Muscle of leg (tissue), 11 donors: Measurements from ENCODE around the gene DEPDC1. TPM values are rescaled to one million over a fixed set of nuclear protein-coding genes. Genes with fewer than 3 reads are reported as not detected.

ENCODE experiments used
- DNase-seq: peaks from one replicate; pipeline ENCODE4 v3.0.0; 2013
- H3K27ac ChIP-seq: one replicate; pipeline ENCODE4 v1.5.1; 2013; ENCODE audit warnings: mild to moderate bottlenecking, low read length, control low read depth
- H3K27me3 ChIP-seq: one replicate; pipeline ENCODE4 v1.6.1; 2013; ENCODE audit warnings: low read length; ENCODE audit not compliant: control insufficient read depth, insufficient read depth
- H3K36me3 ChIP-seq: one replicate; pipeline ENCODE4 v1.6.1; 2013; ENCODE audit warnings: low read length; ENCODE audit not compliant: control insufficient read depth, insufficient read depth
- H3K4me1 ChIP-seq: one replicate; pipeline ENCODE4 v1.6.1; 2013; ENCODE audit warnings: low read length; ENCODE audit not compliant: control insufficient read depth, insufficient read depth
- H3K4me3 ChIP-seq: one replicate; pipeline ENCODE4 v1.5.1; 2013; ENCODE audit warnings: low read length, control low read depth
- H3K9me3 ChIP-seq: replicated peaks from 2 replicates; pipeline ENCODE4 v1.6.1; 2013; ENCODE audit warnings: low read depth, low read length; ENCODE audit not compliant: control insufficient read depth
- WGBS: methylation state at CpG from one replicate; pipeline ENCODE4 v1.1.5; 2013; ENCODE audit warnings: missing lambda C conversion rate; ENCODE audit not compliant: insufficient coverage; 5-methylcytosine and 5-hydroxymethylcytosine counted together
- polyA plus RNA-seq, 8 donors: library from polyadenylated mRNA; unstranded; fragments of 120-200 nt; gene quantifications; one replicate each; pipeline versions ENCODE4 v1.2.1 to v1.2.3, GENCODE V29; 2013; ENCODE audit warnings: inconsistent platforms in 1 of 8, low replicate concordance in 1 of 8; ENCODE audit not compliant: insufficient read length in 8 of 8, insufficient read depth in 1 of 8
- total RNA-seq: library from RNA; stranded (reverse); fragments of 120-200 nt; gene quantifications from one replicate; pipeline ENCODE4 v1.2.4, GENCODE V29; 2013

Gene DEPDC1
- total and polyA plus RNA-seq, 9 donors = 5.9 to 14.4 (median 9.2) TPM

GRCh38 chr1:68429233-68429808 lies 67.6 kb downstream of the DEPDC1 start:
- no peak for DNase-seq
- no peaks in the 10 kb centered on the region for H3K27me3 ChIP-seq
- no peaks in the 10 kb centered on the region for H3K9me3 ChIP-seq
- H3K27ac ChIP-seq = no peak overlapping the region
- WGBS = 100% methylated on average over 1 of the region's 4 CpGs
- H3K36me3 ChIP-seq = no peaks in the 10 kb centered on the region
- no peak overlapping the region for H3K4me3 ChIP-seq
- no peaks in the 10 kb centered on the region for H3K4me1 ChIP-seq

- Histone ChIP-seq H3K4me3 (no peak overlapping the region), H3K36me3 (no peaks in the 10 kb centered on the region), H3K9me3 (no peaks in the 10 kb centered on the region), H3K27ac (no peak overlapping the region), H3K4me1 (no peaks in the 10 kb centered on the region), H3K27me3 (no peaks in the 10 kb centered on the region)
- no peak for DNase-seq
- no CpG with 5 or more reads among the region's 2 CpGs for WGBS
These were observed 70.3 kb downstream of the DEPDC1 start for GRCh38 chr1:68426594-68426993.

Other genes with a start within 250 kb of the DEPDC1 start
- 0.04 TPM for gene RPE65, start 47.1 kb downstream of the DEPDC1 start, total RNA-seq
- gene RPE65, start 47.1 kb downstream of the DEPDC1 start, polyA plus RNA-seq = under 1 TPM in 7 of 8 donors, not detected in 1; 0.05 to 0.16 (median 0.09) TPM